ENCODE results near the gene ADPRHL1. TPM values are rescaled to one million over a fixed set of nuclear protein-coding genes. Genes with fewer than 3 reads are reported as not detected.

Gene ADPRHL1
- polyA plus RNA-seq, 5 donors, result 1.1 to 12.4 (median 1.2) TPM

DNA sequence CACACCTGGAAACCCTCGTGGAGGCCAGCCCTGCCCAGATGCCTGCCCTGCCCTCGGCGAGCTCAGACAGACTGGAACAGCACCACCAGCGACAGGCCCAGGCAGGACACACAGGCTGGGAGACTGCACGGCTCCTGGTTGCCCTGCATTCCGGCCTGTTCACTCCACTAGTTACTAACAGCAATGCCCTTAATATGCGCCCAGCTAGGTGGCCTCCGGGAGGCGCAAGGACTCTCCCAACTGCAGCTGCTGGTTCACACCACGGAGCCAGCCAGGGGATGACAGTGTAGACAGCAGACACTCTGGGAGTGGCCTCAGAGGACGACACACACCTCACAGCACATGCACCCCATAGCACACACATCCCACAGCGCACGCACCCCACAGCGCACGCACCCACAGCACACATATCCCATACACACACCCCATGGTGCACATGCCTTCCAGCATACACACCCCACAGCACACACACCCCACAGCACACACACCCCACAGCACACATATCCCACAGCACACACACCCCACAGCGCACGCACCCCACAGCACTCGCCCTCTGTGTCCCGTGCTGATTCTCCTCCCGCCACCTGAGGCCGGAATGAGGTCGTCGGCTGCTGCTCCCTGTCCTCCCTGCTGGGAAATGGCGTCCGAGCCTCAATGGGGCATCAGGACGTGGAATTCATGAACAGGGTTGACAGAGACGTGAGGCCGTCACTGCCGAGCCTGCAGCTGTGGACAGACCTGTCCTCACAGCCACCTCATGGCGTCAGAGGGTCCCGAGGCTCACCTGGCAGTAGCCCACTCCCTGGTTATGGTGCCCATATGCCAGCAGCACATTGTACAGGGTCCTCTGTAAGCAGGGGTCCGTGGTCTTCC lies 103.0 kb downstream of the ADPRHL1 start:
- DNase-seq, result no peak

Other genes with a start within 250 kb of the ADPRHL1 start
- gene PCID2, start 244.8 kb downstream of the ADPRHL1 start, polyA plus RNA-seq (ENCODE audit: insufficient read depth in 1 of 5, insufficient read length in 5 of 5, low replicate concordance in 1 of 5), result 10 to 100 TPM; 54.3 to 85.0 (median 78.0) TPM
- 10 to 100 TPM; 72.9 to 92.7 (median 85.5) TPM for gene CUL4A, start 243.9 kb downstream of the ADPRHL1 start, polyA plus RNA-seq (ENCODE audit: insufficient read depth in 1 of 5, insufficient read length in 5 of 5, low replicate concordance in 1 of 5)
- 100 to 1,000 TPM in 3 of 5 donors, 10 to 100 TPM in 2; 91.6 to 127 (median 112) TPM for gene LAMP1, start 156.2 kb downstream of the ADPRHL1 start, polyA plus RNA-seq (ENCODE audit: insufficient read depth in 1 of 5, insufficient read length in 5 of 5, low replicate concordance in 1 of 5)
- gene GRTP1, start 89.4 kb downstream of the ADPRHL1 start, polyA plus RNA-seq (ENCODE audit: insufficient read depth in 1 of 5, insufficient read length in 5 of 5, low replicate concordance in 1 of 5), result 10 to 100 TPM in 1 of 5 donors, 1 to 10 TPM in 4; 4.9 to 11.1 (median 8.8) TPM
- 10 to 100 TPM; 17.2 to 22.1 (median 19.0) TPM for gene DCUN1D2, start 37.2 kb upstream of the ADPRHL1 start, polyA plus RNA-seq (ENCODE audit: insufficient read depth in 1 of 5, insufficient read length in 5 of 5, low replicate concordance in 1 of 5)
- gene TFDP1, start 131.3 kb upstream of the ADPRHL1 start, polyA plus RNA-seq (ENCODE audit: insufficient read depth in 1 of 5, insufficient read length in 5 of 5, low replicate concordance in 1 of 5), result 10 to 100 TPM; 77.4 to 87.3 (median 80.6) TPM
- under 1 TPM in 4 of 5 donors, not detected in 1; 0.36 to 0.55 (median 0.46) TPM for gene ATP4B, start 204.7 kb upstream of the ADPRHL1 start, polyA plus RNA-seq (ENCODE audit: insufficient read depth in 1 of 5, insufficient read length in 5 of 5, low replicate concordance in 1 of 5)
- gene GRK1, start 213.7 kb upstream of the ADPRHL1 start, polyA plus RNA-seq (ENCODE audit: insufficient read depth in 1 of 5, insufficient read length in 5 of 5, low replicate concordance in 1 of 5), result 1 to 10 TPM in 4 of 5 donors, under 1 TPM in 1; 0.99 to 3.0 (median 1.5) TPM

Data from right lung (tissue), 5 donors.